Measurements from ENCODE around the gene GALNT18.
"Not testable (repeated sequence)": the region's sequence is repeated elsewhere in the genome, so short reads cannot be mapped to it uniquely, and the experiment has no call there.

GALNT18 gene

GRCh38 chr11:11451501-11452005, 170.3 kb downstream of the GALNT18 start:
- no peak for DNase-seq

- DNase-seq: no peak
Measured at GRCh38 chr11:11450744-11451362, 171.0 kb downstream of the GALNT18 start.

- DNase-seq: no peak
Measured at GRCh38 chr11:11449327-11449726, 172.5 kb downstream of the GALNT18 start.

GRCh38 chr11:11448626-11449025, 173.2 kb downstream of the GALNT18 start:
- no peak for DNase-seq

GRCh38 chr11:11447601-11448000, 174.2 kb downstream of the GALNT18 start:
- DNase-seq: not testable (repeated sequence)

- DNase-seq: no peak
Measured at GRCh38 chr11:11446967-11447366, 174.8 kb downstream of the GALNT18 start.

GRCh38 chr11:11446564-11446963, 175.2 kb downstream of the GALNT18 start:
- DNase-seq: no peak

GRCh38 chr11:11445441-11446185, 176.2 kb downstream of the GALNT18 start:
- no peak for DNase-seq

GRCh38 chr11:11444804-11445131, 177.0 kb downstream of the GALNT18 start:
- DNase-seq: no peak

- no peak for DNase-seq
Measured at GRCh38 chr11:11444027-11444803, 177.6 kb downstream of the GALNT18 start.

- no peak for DNase-seq
Measured at GRCh38 chr11:11442791-11443190, 179.0 kb downstream of the GALNT18 start.

- DNase-seq: no peak
Measured at GRCh38 chr11:11441516-11441915, 180.3 kb downstream of the GALNT18 start.

- DNase-seq: no peak
Measured at GRCh38 chr11:11441091-11441490, 180.7 kb downstream of the GALNT18 start.

GRCh38 chr11:11440144-11440543, 181.7 kb downstream of the GALNT18 start:
- no peak for DNase-seq

GRCh38 chr11:11439591-11439990, 182.2 kb downstream of the GALNT18 start:
- DNase-seq: no peak

- DNase-seq: no peak
Measured at GRCh38 chr11:11436715-11437313, 185.0 kb downstream of the GALNT18 start.

GRCh38 chr11:11435635-11436034, 186.2 kb downstream of the GALNT18 start:
- DNase-seq: no peak

GRCh38 chr11:11433960-11434359, 187.8 kb downstream of the GALNT18 start:
- DNase-seq: no peak

- DNase-seq: no peak
Measured at GRCh38 chr11:11432621-11433319, 189.0 kb downstream of the GALNT18 start.

GRCh38 chr11:11430431-11430830, 191.4 kb downstream of the GALNT18 start:
- no peak for DNase-seq

GRCh38 chr11:11428714-11429113, 193.1 kb downstream of the GALNT18 start:
- no peak for DNase-seq

GRCh38 chr11:11427542-11427941, 194.3 kb downstream of the GALNT18 start:
- no peak for DNase-seq

GRCh38 chr11:11427140-11427539, 194.7 kb downstream of the GALNT18 start:
- DNase-seq: no peak

Measured in activated effector memory CD4-positive, alpha-beta T cell treated with Interleukin-2 at 50 U/mL for 16 hours (primary cell).